SK-N-MC (cell line): Measurements from ENCODE around the gene ADAMTS17.

Source experiments
- EZH2 ChIP-seq: fragments of 200-600 bp; sonication (generic); IDR thresholded peaks from one replicate; pipeline ENCODE4 v1.6.1; 2017; ENCODE audit warnings: antibody characterized with exemption
- FOXP2 ChIP-seq: optimal IDR thresholded peaks from 2 replicates; pipeline ENCODE3; 2011; ENCODE audit warnings: mild to moderate bottlenecking, moderate library complexity; ENCODE audit not compliant: insufficient read depth; ENCODE audit errors: extremely low read length, control extremely low read depth
- POLR2AphosphoS5 ChIP-seq: IDR thresholded peaks from 2 replicates; pipeline ENCODE4 v1.6.1; 2012; ENCODE audit warnings: mild to moderate bottlenecking, low read depth, low read length, borderline replicate concordance

GRCh38 chr15:100339999-100340398 lies 1.8 kb downstream of the ADAMTS17 start:
- TF ChIP-seq POLR2AphosphoS5 (no peak), EZH2 (no peak), FOXP2 (no peak)
